ENCODE data around the gene NPFFR1. TPM values are rescaled to one million over a fixed set of nuclear protein-coding genes. Genes with fewer than 3 reads are reported as not detected.

Gene NPFFR1
- total and polyA plus RNA-seq, 10 of the 15 experiments (the other 5 are each of a cell fraction or from before 2014, with no cell fraction given): 0.03 TPM; not detected in 9

DNA sequence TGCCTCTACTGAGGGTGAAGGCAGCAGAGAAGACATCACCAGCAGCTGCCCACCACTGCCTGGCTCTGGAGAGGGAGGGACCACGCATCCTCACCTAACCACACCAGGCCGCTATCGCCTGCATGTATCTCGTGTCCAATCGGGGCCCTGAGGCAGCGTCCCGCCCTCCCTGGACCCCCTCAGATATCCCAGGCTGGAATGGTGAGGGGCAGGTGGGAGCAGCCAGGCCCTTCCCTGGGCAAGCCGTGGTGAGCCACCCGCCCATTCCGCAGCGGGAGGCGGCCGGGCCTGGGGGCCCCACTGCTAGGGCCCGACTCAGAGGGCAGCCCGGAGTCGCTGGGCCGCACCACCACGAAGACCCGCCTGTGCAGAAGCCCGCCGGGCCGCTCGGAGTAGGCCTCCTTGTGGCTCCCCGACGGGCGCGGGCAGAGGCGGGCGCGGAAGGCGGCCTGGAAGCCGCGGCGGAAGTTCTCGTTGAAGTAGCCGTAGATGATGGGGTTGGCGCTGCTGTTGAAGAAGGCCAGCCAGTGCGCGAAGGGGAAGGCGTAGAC lies 29.0 kb downstream of the NPFFR1 start:
- ATAC-seq: no peak
- no peaks in the 10 kb centered on the region for H3K36me3 ChIP-seq (ENCODE audit: control insufficient read depth in 2 of 2, insufficient read depth in 2 of 2, low read length in 1 of 2)
- WGBS (ENCODE audit: insufficient coverage, insufficient replicate concordance, low lambda C conversion rate, missing lambda C conversion rate): 67% methylated on average over 40 of the region's 40 CpGs
- no peak overlapping the region for H3K9ac ChIP-seq (ENCODE audit: control insufficient read depth, insufficient read depth, low read length)
- no peak overlapping the region; the same call in 1 of the 2 replicates for H2AFZ ChIP-seq (ENCODE audit: control insufficient read depth, low read depth, low read length)
- no peak overlapping the region for H3K4me3 ChIP-seq
- ChIA-PET RAD21 (ENCODE audit: unreplicated experiment) (no interaction called here), POLR2A (no interaction called here), SMC1A (ENCODE audit: uncharacterized antibody, unreplicated experiment) (no interaction called here), CTCF (interaction anchor here (0.9 to 2.4 kb wide), 3 partner anchors 10 to 110 kb away, joined by 3 to 8 read pairs (median 3); no protein-coding TSS in a partner anchor)
- no TSS peak for BruUV-seq (replicated peaks)
- in situ Hi-C loops (cut with MboI): no loop called here
- H3K79me2 ChIP-seq (ENCODE audit: control insufficient read depth, insufficient read depth, low read length): no peaks in the 10 kb centered on the region
- FAIRE-seq: no peak
- H3K27ac ChIP-seq (ENCODE audit: control insufficient read depth, insufficient read depth): no peak overlapping the region
- no peaks in the 10 kb centered on the region for H3K4me1 ChIP-seq (ENCODE audit: control insufficient read depth, insufficient read depth, low read length)
- peaks cover 1% of the 10 kb centered on the region; the same call in 1 of the 3 replicates for H3K9me3 ChIP-seq (replicated peaks; ENCODE audit: control insufficient read depth, insufficient read depth, low read length)
- H4K20me1 ChIP-seq (ENCODE audit: control insufficient read depth, insufficient read depth): no peaks in the 10 kb centered on the region
- H3K27me3 ChIP-seq (replicated peaks in 1 of 2; ENCODE audit: control insufficient read depth in 2 of 2, insufficient read depth in 2 of 2, low read length in 1 of 2): peaks cover 4 to 16% of the 10 kb centered on the region in 2 experiments
- DNase-seq (ENCODE audit: low read depth, low spot score): no peak
- H3K4me2 ChIP-seq (ENCODE audit: control insufficient read depth, insufficient read depth): no peak overlapping the region
- intact Hi-C loops (cut with micrococcal nuclease; ENCODE audit: unreplicated experiment): no loop called here
- TF ChIP-seq TBL1XR1 (IDR thresholded peaks at IDR 0.05; ENCODE audit: low read depth, low read length) (no peak), RCOR1 (conservative IDR thresholded peaks at IDR 0.05; ENCODE audit: low read depth, low read length) (no peak), USF2 (IDR thresholded peaks at IDR 0.05; ENCODE audit: borderline replicate concordance, low read depth, low read length) (no peak), ZNF24 (IDR thresholded peaks at IDR 0.05) (no peak), CBX5 (IDR thresholded peaks at IDR 0.05; ENCODE audit: low read depth) (no peak), IKZF1 (conservative IDR thresholded peaks at IDR 0.05) (no peak), SMAD5 (IDR thresholded peaks at IDR 0.05; ENCODE audit: low read depth) (no peak), POU2F2 (IDR thresholded peaks at IDR 0.05; ENCODE audit: borderline replicate concordance, low read depth, low read length) (no peak), GABPA (IDR thresholded peaks at IDR 0.05; ENCODE audit: low read depth) (no peak), LARP7 (IDR thresholded peaks at IDR 0.05) (no peak), WRNIP1 (IDR thresholded peaks at IDR 0.05; ENCODE audit: borderline replicate concordance, low read depth, low read length) (no peak)
- TF ChIP-seq, protein P1, sequence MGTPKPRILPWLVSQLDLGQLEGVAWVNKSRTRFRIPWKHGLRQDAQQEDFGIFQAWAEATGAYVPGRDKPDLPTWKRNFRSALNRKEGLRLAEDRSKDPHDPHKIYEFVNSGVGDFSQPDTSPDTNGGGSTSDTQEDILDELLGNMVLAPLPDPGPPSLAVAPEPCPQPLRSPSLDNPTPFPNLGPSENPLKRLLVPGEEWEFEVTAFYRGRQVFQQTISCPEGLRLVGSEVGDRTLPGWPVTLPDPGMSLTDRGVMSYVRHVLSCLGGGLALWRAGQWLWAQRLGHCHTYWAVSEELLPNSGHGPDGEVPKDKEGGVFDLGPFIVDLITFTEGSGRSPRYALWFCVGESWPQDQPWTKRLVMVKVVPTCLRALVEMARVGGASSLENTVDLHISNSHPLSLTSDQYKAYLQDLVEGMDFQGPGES (IDR thresholded peaks at IDR 0.05): no peak
- TF ChIP-seq, protein P2, sequence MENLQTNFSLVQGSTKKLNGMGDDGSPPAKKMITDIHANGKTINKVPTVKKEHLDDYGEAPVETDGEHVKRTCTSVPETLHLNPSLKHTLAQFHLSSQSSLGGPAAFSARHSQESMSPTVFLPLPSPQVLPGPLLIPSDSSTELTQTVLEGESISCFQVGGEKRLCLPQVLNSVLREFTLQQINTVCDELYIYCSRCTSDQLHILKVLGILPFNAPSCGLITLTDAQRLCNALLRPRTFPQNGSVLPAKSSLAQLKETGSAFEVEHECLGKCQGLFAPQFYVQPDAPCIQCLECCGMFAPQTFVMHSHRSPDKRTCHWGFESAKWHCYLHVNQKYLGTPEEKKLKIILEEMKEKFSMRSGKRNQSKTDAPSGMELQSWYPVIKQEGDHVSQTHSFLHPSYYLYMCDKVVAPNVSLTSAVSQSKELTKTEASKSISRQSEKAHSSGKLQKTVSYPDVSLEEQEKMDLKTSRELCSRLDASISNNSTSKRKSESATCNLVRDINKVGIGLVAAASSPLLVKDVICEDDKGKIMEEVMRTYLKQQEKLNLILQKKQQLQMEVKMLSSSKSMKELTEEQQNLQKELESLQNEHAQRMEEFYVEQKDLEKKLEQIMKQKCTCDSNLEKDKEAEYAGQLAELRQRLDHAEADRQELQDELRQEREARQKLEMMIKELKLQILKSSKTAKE (IDR thresholded peaks at IDR 0.05; ENCODE audit: low read depth, poor library complexity, severe bottlenecking): no peak
- TF ChIP-seq, protein P3, sequence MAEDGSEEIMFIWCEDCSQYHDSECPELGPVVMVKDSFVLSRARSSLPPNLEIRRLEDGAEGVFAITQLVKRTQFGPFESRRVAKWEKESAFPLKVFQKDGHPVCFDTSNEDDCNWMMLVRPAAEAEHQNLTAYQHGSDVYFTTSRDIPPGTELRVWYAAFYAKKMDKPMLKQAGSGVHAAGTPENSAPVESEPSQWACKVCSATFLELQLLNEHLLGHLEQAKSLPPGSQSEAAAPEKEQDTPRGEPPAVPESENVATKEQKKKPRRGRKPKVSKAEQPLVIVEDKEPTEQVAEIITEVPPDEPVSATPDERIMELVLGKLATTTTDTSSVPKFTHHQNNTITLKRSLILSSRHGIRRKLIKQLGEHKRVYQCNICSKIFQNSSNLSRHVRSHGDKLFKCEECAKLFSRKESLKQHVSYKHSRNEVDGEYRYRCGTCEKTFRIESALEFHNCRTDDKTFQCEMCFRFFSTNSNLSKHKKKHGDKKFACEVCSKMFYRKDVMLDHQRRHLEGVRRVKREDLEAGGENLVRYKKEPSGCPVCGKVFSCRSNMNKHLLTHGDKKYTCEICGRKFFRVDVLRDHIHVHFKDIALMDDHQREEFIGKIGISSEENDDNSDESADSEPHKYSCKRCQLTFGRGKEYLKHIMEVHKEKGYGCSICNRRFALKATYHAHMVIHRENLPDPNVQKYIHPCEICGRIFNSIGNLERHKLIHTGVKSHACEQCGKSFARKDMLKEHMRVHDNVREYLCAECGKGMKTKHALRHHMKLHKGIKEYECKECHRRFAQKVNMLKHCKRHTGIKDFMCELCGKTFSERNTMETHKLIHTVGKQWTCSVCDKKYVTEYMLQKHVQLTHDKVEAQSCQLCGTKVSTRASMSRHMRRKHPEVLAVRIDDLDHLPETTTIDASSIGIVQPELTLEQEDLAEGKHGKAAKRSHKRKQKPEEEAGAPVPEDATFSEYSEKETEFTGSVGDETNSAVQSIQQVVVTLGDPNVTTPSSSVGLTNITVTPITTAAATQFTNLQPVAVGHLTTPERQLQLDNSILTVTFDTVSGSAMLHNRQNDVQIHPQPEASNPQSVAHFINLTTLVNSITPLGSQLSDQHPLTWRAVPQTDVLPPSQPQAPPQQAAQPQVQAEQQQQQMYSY (CRISPR knock-in tag; IDR thresholded peaks at IDR 0.05): no peak
